Nephron (organoid): ENCODE measurements around the gene DNER.

Experiments used
- H3K27ac Mint-ChIP-seq, 3 experiments: 2 replicates each; pipeline ENCODE4 v1.8.0; 2020; ENCODE audit warnings: mixed read lengths in 3 of 3, mild to moderate bottlenecking in 2 of 3, moderate library complexity in 1 of 3
- H3K27me3 Mint-ChIP-seq: 2 replicates; pipeline ENCODE4 v1.8.0; 2021; ENCODE audit warnings: low read depth, mild to moderate bottlenecking, moderate library complexity, mixed read lengths
- H3K36me3 Mint-ChIP-seq: 2 replicates; pipeline ENCODE4 v1.8.0; 2020; ENCODE audit warnings: low read depth, mixed read lengths
- H3K4me1 Mint-ChIP-seq: 2 replicates; pipeline ENCODE4 v1.8.0; 2020; ENCODE audit warnings: mixed read lengths
- H3K4me3 Mint-ChIP-seq, 3 experiments: 2 replicates each; pipeline ENCODE4 v1.8.0; 2020; ENCODE audit warnings: mild to moderate bottlenecking in 3 of 3, mixed read lengths in 3 of 3, moderate library complexity in 2 of 3
- H3K9me3 Mint-ChIP-seq: 2 replicates; pipeline ENCODE4 v1.8.0; 2020; ENCODE audit warnings: mixed read lengths
- CTCF ChIP-seq, 3 experiments: fragments of 200-600 bp; sonication (generic); IDR thresholded peaks; one replicate each; pipeline ENCODE4 v1.5.0; 2021; ENCODE audit warnings: antibody characterized with exemption in 3 of 3; ENCODE audit not compliant: unreplicated experiment in 3 of 3

The DNER gene

GRCh38 chr2:229408962-229409361 lies 305.4 kb downstream of the DNER start:
- no peaks in the 10 kb centered on the region for H3K27me3 Mint-ChIP-seq

GRCh38 chr2:229408356-229408755 lies 306.0 kb downstream of the DNER start:
- no peak for TF ChIP-seq CTCF (IDR thresholded peaks at IDR 0.05; ENCODE audit: unreplicated experiment in 3 of 3)
- H3K4me3 Mint-ChIP-seq = no peak overlapping the region
- H3K27me3 Mint-ChIP-seq = no peaks in the 10 kb centered on the region
- peaks cover 27% of the 10 kb centered on the region for H3K4me1 Mint-ChIP-seq
- H3K9me3 Mint-ChIP-seq = no peaks in the 10 kb centered on the region
- no peaks in the 10 kb centered on the region for H3K36me3 Mint-ChIP-seq
- peak overlapping the region in 2 of 3 experiments; percentile 36 to 79 for H3K27ac Mint-ChIP-seq

More at GRCh38 chr2:229408962-229409361, 305.4 kb downstream of the DNER start:
- no peak overlapping the region for H3K4me3 Mint-ChIP-seq
- no peaks in the 10 kb centered on the region for H3K36me3 Mint-ChIP-seq
- peak overlapping the region in 2 of 3 experiments; percentile 36 to 79 for H3K27ac Mint-ChIP-seq
- no peak for TF ChIP-seq CTCF (IDR thresholded peaks at IDR 0.05; ENCODE audit: unreplicated experiment in 3 of 3)
- peaks cover 27% of the 10 kb centered on the region for H3K4me1 Mint-ChIP-seq
- no peaks in the 10 kb centered on the region for H3K9me3 Mint-ChIP-seq

GRCh38 chr2:229407170-229407569 lies 307.2 kb downstream of the DNER start:
- Mint-ChIP-seq H3K4me3 (no peak overlapping the region), H3K36me3 (no peaks in the 10 kb centered on the region), H3K27ac (no peak overlapping the region), H3K4me1 (peaks cover 27% of the 10 kb centered on the region), H3K9me3 (no peaks in the 10 kb centered on the region), H3K27me3 (no peaks in the 10 kb centered on the region)
- TF ChIP-seq CTCF (IDR thresholded peaks at IDR 0.05; ENCODE audit: unreplicated experiment in 3 of 3) = no peak

- H3K4me1 Mint-ChIP-seq = peaks cover 27% of the 10 kb centered on the region
- H3K27ac Mint-ChIP-seq = no peak overlapping the region
- H3K36me3 Mint-ChIP-seq = no peaks in the 10 kb centered on the region
- no peak overlapping the region for H3K4me3 Mint-ChIP-seq
- TF ChIP-seq CTCF (IDR thresholded peaks at IDR 0.05; ENCODE audit: unreplicated experiment in 3 of 3) = no peak
- no peaks in the 10 kb centered on the region for H3K27me3 Mint-ChIP-seq
- no peaks in the 10 kb centered on the region for H3K9me3 Mint-ChIP-seq
Measured at GRCh38 chr2:229405796-229406195, 308.6 kb downstream of the DNER start.

DNA sequence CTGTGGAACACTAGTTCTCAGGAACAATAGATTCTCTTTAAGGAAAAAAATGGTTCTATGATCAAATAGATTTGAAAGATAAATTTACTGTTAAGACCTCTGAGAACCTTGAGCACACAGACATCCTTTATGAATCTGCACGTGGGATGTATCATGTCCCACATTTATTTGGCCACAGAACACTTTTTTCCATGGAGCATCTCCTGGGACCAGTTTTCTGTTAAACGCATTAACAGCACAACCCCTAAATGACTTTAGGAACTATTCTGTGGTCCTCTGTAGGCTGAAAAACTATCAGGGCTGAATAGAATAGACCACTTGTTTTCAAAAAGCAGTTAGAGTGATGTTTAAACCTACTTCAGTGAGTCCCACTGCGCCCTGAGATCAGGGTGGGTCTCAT lies 311.1 kb downstream of the DNER start:
- no peak for TF ChIP-seq CTCF (IDR thresholded peaks at IDR 0.05; ENCODE audit: unreplicated experiment in 3 of 3)
- peaks cover 9% of the 10 kb centered on the region for H3K4me1 Mint-ChIP-seq
- H3K27ac Mint-ChIP-seq = no peak overlapping the region
- no peak overlapping the region for H3K4me3 Mint-ChIP-seq
- no peaks in the 10 kb centered on the region for H3K36me3 Mint-ChIP-seq
- no peaks in the 10 kb centered on the region for H3K9me3 Mint-ChIP-seq
- no peaks in the 10 kb centered on the region for H3K27me3 Mint-ChIP-seq

DNA sequence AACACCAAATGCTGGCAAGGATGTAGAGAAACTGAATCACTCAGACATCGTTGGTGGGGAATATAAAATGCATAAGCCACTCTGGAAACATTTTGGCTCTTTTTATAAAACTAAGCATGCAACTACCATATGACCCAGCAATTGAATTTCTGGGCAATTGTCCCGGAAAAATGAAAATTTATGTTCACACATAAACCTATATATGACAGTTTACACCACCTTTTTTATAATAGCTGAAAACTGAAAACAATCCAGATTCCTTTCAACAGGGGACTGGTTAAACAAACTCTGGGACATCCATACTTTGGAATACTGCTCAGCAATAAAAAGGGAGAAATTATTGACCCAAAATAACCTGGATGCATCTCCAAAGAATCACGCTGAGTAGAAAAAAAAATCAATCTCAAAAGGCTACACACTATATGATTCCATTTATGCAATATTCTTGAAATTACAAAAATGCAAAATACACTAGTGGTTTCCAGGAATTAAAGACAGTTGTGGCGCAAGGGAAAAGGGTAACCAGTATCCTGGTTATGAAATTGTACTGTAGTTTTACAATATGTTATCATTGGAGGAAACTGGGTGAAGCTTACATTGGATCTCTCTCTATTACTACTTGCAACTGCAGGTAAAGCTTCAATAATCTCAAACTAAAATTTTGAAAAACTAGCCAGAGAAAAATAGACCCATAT lies 313.0 kb downstream of the DNER start:
- TF ChIP-seq CTCF (IDR thresholded peaks at IDR 0.05; ENCODE audit: unreplicated experiment in 3 of 3) = no peak

More for the DNA sequence above, 313.0 kb downstream of the DNER start:
- Mint-ChIP-seq H3K36me3 (peaks cover 6% of the 10 kb centered on the region), H3K27me3 (no peaks in the 10 kb centered on the region), H3K4me1 (no peaks in the 10 kb centered on the region), H3K4me3 (no peak overlapping the region), H3K27ac (no peak overlapping the region), H3K9me3 (peaks cover 14% of the 10 kb centered on the region)
